HG03025 (cell line): ENCODE results near the gene POMGNT1.

Source experiments
- ATAC-seq: cut with Tn5 transposase; IDR thresholded peaks from one replicate; pipeline ENCODE4 v1.9.1; 2021; ENCODE audit warnings: mild to moderate bottlenecking, moderate library complexity; ENCODE audit not compliant: unreplicated experiment, low FRiP score

Gene POMGNT1

GRCh38 chr1:46183926-46184557 is 14.2 kb downstream of the POMGNT1 start:
- ATAC-seq = no peak

DNA sequence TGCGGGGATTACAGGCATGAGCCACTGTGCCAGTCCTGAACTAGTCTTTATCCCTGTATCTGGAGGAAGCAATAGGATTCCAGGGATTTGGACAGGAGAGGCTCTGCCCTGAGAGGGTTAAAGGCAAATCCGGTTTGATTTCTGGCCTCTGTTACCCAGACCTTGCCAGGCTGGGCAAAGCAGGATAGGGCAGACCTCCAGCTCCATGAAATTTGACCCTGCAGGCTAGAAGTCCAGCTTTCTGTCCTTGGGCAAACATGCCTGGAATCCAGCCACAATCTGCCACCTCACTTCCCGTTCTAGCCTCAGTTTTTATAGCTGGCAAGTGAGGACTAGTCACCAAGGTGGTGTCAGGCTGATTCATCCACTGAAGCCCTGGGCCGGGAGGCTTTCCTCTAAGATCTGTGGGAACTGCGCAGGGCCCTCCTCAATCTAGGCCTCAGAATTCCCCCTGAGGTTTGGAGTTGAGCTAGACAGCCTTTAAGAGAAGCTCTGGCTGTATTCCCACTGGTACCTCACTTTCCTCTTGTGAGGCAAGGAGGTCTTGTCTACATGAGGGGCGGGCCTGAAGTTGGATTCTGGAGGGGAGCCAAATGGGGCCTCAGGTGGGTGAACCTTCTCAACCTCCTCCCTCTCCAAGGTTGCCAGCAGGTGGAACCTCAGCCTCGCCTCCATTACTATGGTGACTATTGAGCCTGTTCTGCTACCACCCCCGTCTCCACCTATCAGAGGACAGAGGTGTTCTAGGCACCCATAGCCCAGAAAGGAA is 15.0 kb downstream of the POMGNT1 start:
- no peak for ATAC-seq

DNA sequence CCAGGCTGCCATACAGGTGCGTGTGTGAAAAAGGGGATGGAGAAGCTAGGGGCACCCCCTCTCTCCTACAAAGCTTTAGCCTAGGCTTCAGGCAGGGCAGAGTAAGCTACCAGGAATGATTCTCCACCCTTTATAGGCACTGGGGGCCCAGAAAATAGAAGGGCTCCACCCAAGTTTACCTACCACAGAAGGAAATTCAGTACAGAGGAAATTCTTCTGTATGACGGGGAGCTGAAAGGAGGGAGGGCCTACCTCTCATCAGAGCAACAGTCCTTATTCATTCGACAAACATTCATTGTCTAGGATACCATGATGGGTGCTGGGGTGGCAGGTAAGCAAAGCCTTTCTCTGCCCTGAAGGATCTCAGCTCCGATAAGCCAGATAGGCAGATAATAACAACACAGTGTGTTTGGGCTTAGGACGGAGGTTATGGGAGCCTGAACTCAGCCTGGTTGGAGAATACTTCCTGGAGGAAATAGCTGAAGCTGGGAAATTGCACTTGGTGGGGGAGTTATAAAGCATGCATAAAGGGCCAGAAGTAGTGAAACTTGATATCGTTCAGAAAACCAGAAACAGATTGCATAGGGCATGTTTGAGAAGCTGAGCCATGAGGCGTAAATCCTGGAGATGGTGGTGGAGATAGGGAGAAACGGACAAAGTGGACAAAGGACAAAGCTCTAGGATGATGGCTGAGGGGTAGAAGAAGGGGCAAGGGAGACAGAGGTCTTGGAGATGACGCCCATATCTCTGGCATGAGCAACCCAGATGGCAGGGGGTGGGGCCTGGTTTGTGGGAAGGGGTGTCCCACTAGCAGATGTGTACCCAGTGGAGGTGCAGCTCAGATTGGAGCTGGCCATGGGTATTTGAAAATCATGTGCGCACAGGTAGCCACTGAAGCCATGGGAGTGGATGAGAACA is 16.6 kb downstream of the POMGNT1 start:
- no peak for ATAC-seq

DNA sequence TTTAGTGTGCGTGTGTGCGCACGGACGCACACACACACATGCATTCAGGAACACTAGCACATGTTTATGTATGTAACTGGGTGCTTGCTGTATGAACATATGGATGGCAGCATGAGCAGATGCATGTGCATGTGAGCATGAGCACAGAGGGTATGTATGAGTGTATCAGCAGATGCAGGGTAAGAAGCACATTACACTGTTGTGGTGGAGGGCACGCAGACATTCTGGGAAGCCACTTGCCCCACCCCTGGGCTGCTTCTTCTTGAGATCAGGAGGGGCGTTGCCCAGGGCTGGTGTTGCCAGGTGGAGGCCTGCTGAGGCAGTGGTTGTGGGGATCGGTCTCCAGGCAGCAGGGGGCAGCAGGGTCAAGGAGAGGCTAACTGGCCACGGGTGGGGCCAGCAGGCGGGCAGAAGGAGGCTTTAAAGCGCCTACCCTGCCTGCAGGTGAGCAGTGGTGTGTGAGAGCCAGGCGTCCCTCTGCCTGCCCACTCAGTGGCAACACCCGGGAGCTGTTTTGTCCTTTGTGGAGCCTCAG is 18.1 kb downstream of the POMGNT1 start:
- no peak for ATAC-seq

- no peak for ATAC-seq
Observed at GRCh38 chr1:46179138-46180081, 18.8 kb downstream of the POMGNT1 start.

DNA sequence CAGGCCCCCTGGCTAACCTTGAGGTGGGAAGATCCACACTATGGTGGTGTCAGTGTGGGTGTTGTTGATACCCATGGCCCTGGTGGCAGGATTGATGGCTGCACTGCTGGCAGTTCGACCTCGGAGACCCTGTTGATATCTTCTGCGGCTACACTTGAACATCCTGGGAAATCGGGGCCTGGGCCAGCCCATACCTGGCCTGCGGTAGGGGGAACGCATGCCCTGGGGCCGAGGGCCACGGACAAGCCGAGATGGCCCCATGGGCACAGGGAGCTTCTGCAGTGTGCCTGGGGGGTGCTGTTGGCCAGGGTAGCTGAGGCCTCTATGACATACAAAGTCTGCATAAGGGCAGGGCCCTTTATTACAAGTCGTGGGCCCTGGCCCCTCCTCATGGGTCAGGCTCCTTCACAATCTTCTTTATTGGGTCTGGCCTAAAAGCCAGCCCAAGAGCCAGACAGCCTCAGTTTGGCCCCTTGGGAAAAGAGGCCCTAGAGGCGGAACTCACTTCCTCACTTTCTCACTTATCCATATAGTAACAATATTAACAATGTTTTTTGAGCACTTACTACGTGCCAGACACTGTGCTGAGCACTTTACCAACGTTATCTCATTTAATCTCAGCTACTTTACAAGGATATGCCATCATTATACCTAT is 21.9 kb downstream of the POMGNT1 start, which contains the start of gene P3R3URF:
P3R3URF (minus strand) TSS at position 278 of the 655 bp plus-strand sequence; CDS start at position 261, 17 bp downstream.
- no peak for ATAC-seq

DNA sequence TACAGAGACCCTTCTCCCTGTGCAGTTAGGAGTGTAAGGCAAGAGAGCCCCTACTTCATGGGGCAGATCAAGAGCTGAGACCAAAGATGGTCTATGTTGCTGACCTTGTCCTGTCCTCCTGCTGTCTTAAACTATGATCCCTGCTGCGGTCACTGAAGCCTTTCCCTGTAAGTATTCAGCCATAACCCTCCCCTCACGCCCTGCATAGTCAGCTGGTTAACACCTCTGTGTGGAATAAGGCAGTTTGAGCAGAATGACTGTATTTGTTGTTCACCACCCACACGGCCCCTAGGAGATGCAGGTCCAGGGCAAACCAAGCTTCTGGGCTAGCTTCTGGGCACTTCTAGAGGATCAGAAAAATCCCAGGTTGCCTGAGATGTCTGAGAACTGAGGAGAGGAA is 23.0 kb downstream of the POMGNT1 start:
- ATAC-seq = no peak

DNA sequence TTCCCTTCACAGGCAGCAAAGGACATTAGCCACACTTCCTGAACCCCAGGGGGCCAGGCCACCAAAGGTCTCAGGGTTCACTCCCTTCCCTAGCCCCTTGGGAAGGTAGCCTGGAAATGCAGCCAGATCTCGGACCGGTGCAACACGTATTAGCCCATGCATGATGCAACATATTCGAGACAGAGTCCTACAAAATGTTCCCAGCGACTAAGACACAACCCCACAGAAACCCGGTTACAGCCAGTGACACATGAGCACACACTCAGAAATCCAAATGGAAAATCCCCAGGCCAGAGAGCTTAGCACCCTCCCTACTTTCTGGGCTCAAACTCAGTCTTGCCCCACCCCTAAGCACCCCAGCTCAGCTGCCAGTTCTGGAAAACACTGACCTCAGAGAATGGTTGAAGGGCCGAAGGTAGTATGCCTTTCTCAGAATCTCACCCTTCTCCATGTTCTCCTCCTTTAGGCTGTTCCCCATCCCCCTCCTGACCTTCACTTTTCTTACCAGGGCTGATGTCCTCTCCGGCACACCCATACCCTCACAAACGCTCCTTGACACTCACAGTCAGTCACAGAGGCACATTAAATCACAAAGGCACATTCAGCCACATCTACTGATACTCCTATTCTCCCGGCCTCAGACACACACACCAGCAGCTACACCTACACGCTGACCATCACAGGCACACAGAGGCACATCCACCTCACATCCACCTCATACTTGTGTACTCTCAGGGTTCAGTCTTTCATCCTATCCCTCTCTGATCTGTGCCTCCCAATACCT is 23.6 kb downstream of the POMGNT1 start, which contains the start of gene TSPAN1:
TSPAN1 (plus strand) TSS at position 640 of the 784 bp plus-strand sequence. CDS start 6,021 bp downstream, outside the sequence.
- ATAC-seq = no peak

DNA sequence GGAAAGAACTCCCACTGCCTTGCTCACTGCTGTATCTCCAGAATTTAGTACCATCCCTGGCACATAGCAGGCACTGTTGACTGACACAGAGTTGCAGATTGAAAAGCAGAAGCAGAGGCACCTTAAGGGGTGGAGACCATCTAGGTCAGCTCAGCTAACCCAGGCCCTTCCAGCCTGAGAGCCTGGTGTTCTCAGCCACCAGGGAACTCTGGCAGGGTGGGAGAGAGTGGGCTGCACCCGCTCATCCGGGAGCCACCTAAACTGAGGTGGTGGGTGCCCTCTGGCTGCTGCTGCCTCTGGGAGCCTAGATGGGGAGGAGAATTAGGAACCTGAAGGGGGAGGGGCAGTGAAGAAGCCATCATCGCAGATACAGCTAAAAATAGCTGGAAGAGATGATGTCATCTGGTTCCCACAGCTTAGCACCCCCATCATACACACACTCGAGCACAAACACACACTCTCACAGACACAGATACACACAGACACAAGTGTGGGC is 24.8 kb downstream of the POMGNT1 start:
- no peak for ATAC-seq

- no peak for ATAC-seq
Observed at GRCh38 chr1:46172321-46172720, 25.9 kb downstream of the POMGNT1 start.

GRCh38 chr1:46171871-46172270 is 26.4 kb downstream of the POMGNT1 start:
- no peak for ATAC-seq

GRCh38 chr1:46171351-46171750 is 26.9 kb downstream of the POMGNT1 start:
- no peak for ATAC-seq

GRCh38 chr1:46169811-46170454 is 28.3 kb downstream of the POMGNT1 start:
- no peak for ATAC-seq

- ATAC-seq = no peak
Observed at GRCh38 chr1:46168477-46168876, 29.8 kb downstream of the POMGNT1 start.

- ATAC-seq = no peak
Observed at GRCh38 chr1:46166521-46167462, 31.4 kb downstream of the POMGNT1 start.

DNA sequence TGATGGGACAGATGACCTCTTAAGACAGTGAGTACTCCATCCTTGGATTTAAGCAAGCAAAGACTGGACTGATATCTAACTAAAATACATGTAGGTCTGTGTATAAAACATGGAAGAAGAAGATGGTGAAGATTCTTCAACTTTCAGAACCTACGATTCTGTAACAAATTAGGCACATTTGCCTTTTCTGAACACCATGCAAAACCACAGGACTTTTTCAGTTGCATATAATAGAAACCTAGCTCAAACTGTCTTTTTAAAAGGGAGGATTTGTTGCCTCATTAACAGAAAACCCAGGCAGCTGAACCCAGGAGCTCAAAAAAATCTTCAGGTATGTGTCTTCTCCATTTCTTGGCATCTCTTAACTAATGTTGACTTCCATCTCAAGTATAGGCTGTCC is 38.0 kb downstream of the POMGNT1 start:
- ATAC-seq = no peak
